ENCODE data around the gene ZC3H4. TPM values are rescaled to one million over a fixed set of nuclear protein-coding genes. Genes with fewer than 3 reads are reported as not detected.

The ZC3H4 gene
- total and polyA plus RNA-seq, 12 donors: 5.7 to 45.0 (median 23.6) TPM

DNA sequence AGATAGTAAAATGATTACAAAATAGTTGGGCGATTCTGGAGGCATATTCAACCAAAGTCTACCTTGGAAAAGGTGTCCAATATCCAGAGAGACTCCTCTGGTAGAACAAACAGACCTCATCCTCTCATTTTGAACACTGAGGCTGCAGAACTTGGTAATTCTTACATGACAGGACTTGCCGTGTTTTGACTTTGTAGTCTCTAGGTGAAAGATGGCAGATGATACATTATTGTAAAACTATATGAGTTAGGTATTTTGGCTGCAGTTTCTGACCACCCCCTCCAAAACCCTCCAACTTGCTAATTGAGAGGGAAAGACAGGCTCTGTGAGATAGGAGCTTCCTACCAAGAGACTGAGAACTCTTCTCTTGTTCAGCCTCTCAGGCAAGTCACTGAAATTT is 39.7 kb upstream of the ZC3H4 start:
- intact Hi-C loops (cut with DNase I): no loop called here
- no peaks in the 10 kb centered on the region for H3K9me3 ChIP-seq (replicated peaks in 1 of 3)
- no peaks in the 10 kb centered on the region for H3K27me3 ChIP-seq
- TF ChIP-seq, protein P1, sequence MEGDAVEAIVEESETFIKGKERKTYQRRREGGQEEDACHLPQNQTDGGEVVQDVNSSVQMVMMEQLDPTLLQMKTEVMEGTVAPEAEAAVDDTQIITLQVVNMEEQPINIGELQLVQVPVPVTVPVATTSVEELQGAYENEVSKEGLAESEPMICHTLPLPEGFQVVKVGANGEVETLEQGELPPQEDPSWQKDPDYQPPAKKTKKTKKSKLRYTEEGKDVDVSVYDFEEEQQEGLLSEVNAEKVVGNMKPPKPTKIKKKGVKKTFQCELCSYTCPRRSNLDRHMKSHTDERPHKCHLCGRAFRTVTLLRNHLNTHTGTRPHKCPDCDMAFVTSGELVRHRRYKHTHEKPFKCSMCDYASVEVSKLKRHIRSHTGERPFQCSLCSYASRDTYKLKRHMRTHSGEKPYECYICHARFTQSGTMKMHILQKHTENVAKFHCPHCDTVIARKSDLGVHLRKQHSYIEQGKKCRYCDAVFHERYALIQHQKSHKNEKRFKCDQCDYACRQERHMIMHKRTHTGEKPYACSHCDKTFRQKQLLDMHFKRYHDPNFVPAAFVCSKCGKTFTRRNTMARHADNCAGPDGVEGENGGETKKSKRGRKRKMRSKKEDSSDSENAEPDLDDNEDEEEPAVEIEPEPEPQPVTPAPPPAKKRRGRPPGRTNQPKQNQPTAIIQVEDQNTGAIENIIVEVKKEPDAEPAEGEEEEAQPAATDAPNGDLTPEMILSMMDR (IDR thresholded peaks at IDR 0.05): no peak
- no peak for TF ChIP-seq POLR2A (IDR thresholded peaks at IDR 0.05)
- H3K4me3 ChIP-seq: no peak overlapping the region
- H3K4me1 ChIP-seq (replicated peaks in 1 of 2): peaks cover 10 to 22% of the 10 kb centered on the region in 2 donors
- H3K36me3 ChIP-seq (replicated peaks in 1 of 2): peaks cover 0 to 42% of the 10 kb centered on the region in 2 donors
- 83 to 98% (median 88%) methylated on average over 2 of the region's 2 CpGs for WGBS, 4 donors
- no peak overlapping the region for H3K27ac ChIP-seq
- DNase-seq: no peak

DNA sequence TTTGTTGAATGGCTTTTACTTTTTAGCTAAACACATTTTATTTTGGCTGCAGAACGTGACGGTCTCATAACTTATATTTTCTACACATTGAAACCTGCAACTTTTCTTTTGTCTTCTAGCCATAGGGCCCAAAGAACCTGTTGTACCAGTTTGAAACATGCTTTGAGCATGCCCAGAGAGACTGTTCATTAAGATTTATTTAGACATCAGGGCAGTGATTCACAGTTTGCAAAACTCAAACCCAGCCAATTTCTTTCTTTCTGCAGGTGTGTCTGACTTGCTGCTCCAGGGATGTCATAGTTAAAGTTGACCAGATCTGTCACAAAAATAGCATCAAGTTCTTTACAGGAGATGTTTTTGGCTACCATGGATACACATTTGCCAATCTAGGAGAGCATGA is 39.1 kb upstream of the ZC3H4 start:
- intact Hi-C loops (cut with DNase I): no loop called here
- Histone ChIP-seq H3K9me3 (replicated peaks in 1 of 3) (no peaks in the 10 kb centered on the region), H3K27me3 (no peaks in the 10 kb centered on the region), H3K4me1 (replicated peaks in 1 of 2) (peaks cover 7 to 16% of the 10 kb centered on the region in 2 donors), H3K4me3 (no peak overlapping the region), H3K36me3 (replicated peaks in 1 of 2) (peaks cover 0 to 42% of the 10 kb centered on the region in 2 donors), H3K27ac (no peak overlapping the region)
- no peak for TF ChIP-seq POLR2A (IDR thresholded peaks at IDR 0.05)
- TF ChIP-seq, protein P1 (IDR thresholded peaks at IDR 0.05): no peak
- 86 to 91% (median 86%) methylated on average over 2 of the region's 2 CpGs for WGBS, 4 donors
- DNase-seq: no peak

DNA sequence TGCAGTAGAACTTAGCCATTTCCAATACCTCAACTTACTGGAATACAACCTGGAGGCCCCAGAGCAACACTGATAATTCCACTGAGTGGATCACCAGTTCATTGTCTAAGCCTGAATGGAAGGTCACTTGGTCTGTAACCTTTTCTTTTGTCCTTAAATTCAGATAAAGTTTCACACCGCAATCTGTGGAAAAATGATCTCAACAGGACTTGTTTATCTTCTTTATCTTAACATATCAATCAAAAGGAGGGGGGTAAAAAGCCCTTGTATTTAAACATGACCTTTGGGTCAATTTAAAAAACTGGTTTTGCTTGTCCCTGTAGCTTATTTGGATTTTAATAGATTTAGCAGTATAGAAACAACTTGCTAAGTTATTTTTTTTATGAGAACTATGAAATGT is 38.6 kb upstream of the ZC3H4 start:
- no peak for DNase-seq
- H3K27ac ChIP-seq: no peak overlapping the region
- TF ChIP-seq, protein P1 (IDR thresholded peaks at IDR 0.05): no peak
- no peak for TF ChIP-seq POLR2A (IDR thresholded peaks at IDR 0.05)
- intact Hi-C loops (cut with DNase I): no loop called here
- no peaks in the 10 kb centered on the region for H3K9me3 ChIP-seq (replicated peaks in 1 of 3)
- 30 to 59% (median 46%) methylated on average over 1 of the region's 1 CpG for WGBS, 4 donors
- peaks cover 0 to 42% of the 10 kb centered on the region in 2 donors for H3K36me3 ChIP-seq (replicated peaks in 1 of 2)
- H3K27me3 ChIP-seq: no peaks in the 10 kb centered on the region
- H3K4me3 ChIP-seq: no peak overlapping the region
- peaks cover 2 to 12% of the 10 kb centered on the region in 2 donors for H3K4me1 ChIP-seq (replicated peaks in 1 of 2)

DNA sequence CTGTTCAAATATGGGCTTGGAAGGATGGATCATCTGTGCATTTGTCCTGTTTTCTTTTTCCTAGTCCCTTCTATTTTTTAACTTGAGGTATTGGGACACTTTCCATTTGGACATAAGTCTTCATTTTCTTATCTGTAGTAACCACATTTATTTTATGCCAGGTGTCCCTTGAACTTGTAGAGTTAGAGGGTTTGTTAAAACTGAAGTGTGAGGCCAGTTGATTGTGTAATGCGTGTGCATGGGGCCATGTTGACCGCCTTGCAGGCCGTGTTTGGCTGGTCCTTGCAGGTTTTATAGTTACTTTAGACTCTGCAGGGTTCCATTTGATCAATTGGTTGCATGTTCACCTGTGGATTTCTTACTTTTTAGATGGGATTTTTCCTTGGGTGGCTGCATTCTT is 38.1 kb upstream of the ZC3H4 start:
- intact Hi-C loops (cut with DNase I): no loop called here
- Histone ChIP-seq H3K4me3 (no peak overlapping the region), H3K36me3 (replicated peaks in 1 of 2) (peaks cover 0 to 42% of the 10 kb centered on the region in 2 donors), H3K27me3 (no peaks in the 10 kb centered on the region), H3K4me1 (replicated peaks in 1 of 2) (peaks cover 0 to 6% of the 10 kb centered on the region in 2 donors), H3K27ac (no peak overlapping the region), H3K9me3 (replicated peaks in 1 of 3) (no peaks in the 10 kb centered on the region)
- no peak for DNase-seq
- 92 to 98% (median 96%) methylated on average over 3 of the region's 3 CpGs for WGBS, 4 donors
- TF ChIP-seq, protein P1 (IDR thresholded peaks at IDR 0.05): no peak
- no peak for TF ChIP-seq POLR2A (IDR thresholded peaks at IDR 0.05)

Measured in adrenal gland (tissue), 12 donors.